ENCODE data around the gene CAPN11. TPM values are rescaled to one million over a fixed set of nuclear protein-coding genes. Genes with fewer than 3 reads are reported as not detected.
A peak's percentile ranks its signal among the peaks of the same experiment; 100 is the strongest.
"Not testable (repeated sequence)": the region's sequence is repeated elsewhere in the genome, so short reads cannot be mapped to it uniquely, and the experiment has no call there.

The CAPN11 gene
- total and polyA plus RNA-seq, 8 donors = 0.15 to 0.19 (median 0.18) TPM; not detected in 5

DNA sequence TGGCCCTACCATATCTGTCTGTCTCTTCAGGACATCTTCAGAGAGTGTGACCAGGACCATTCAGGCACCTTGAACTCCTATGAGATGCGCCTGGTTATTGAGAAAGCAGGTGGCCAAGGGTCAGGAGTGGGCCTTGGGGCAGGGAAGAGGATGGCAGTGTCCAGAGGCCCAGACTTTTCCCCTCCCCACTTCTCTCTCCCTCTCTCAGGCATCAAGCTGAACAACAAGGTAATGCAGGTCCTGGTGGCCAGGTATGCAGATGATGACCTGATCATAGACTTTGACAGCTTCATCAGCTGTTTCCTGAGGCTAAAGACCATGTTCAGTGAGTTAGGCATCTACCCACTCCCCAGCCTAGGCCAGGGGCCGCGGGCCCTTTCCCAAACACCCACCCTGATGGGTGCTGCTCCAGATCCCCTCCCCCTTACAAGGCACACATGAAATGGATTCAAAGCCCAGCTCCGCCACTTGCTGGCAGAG, 24.3 kb downstream of the CAPN11 start:
- peaks cover 0 to 4% (median 2%) of the 10 kb centered on the region in 4 donors for H3K4me1 ChIP-seq
- TF ChIP-seq POLR2A (IDR thresholded peaks at IDR 0.05) = no peak
- TF ChIP-seq POLR2AphosphoS5 (IDR thresholded peaks at IDR 0.05) = no peak
- no peak for TF ChIP-seq EP300 (IDR thresholded peaks at IDR 0.05)
- TF ChIP-seq, protein P1, sequence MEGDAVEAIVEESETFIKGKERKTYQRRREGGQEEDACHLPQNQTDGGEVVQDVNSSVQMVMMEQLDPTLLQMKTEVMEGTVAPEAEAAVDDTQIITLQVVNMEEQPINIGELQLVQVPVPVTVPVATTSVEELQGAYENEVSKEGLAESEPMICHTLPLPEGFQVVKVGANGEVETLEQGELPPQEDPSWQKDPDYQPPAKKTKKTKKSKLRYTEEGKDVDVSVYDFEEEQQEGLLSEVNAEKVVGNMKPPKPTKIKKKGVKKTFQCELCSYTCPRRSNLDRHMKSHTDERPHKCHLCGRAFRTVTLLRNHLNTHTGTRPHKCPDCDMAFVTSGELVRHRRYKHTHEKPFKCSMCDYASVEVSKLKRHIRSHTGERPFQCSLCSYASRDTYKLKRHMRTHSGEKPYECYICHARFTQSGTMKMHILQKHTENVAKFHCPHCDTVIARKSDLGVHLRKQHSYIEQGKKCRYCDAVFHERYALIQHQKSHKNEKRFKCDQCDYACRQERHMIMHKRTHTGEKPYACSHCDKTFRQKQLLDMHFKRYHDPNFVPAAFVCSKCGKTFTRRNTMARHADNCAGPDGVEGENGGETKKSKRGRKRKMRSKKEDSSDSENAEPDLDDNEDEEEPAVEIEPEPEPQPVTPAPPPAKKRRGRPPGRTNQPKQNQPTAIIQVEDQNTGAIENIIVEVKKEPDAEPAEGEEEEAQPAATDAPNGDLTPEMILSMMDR (IDR thresholded peaks at IDR 0.05) = no peak
- H3K27ac ChIP-seq = no peak overlapping the region
- no peak overlapping the region for H3K4me3 ChIP-seq
- WGBS, 5 donors = 91 to 98% (median 97%) methylated on average over 4 of the region's 4 CpGs
- H3K36me3 ChIP-seq = no peaks in the 10 kb centered on the region
- DNase-seq = no peak
- peaks cover 0 to 2% (median 0%) of the 10 kb centered on the region in 3 donors for H3K27me3 ChIP-seq
- intact Hi-C loops (cut with DNase I; ENCODE audit: low total_unique reads) = no loop called here
- no peaks in the 10 kb centered on the region for H3K9me3 ChIP-seq

DNA sequence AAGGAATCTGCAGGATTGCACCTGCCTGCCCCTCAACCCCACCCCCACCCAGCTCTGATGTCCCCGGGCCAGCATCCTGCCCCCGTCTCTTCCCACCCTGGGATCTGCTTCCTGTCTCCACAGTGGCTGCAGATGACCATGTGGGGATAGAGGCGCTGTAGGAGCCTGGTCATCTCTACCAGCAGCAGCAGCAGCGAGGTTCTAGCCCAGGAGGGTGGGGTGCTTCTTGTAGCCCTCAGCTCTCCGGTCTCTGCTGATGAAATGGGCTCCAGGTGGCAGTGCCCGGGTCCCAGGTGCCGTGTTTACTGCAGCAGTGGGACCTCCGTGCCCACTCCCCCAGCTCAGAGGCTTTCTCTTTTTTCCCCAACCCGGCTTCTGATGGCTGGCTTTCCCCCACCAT, 25.2 kb downstream of the CAPN11 start:
- Histone ChIP-seq H3K4me1 (peaks cover 0 to 4% (median 0%) of the 10 kb centered on the region in 4 donors), H3K4me3 (no peak overlapping the region), H3K36me3 (no peaks in the 10 kb centered on the region), H3K27me3 (peaks cover 0 to 2% (median 0%) of the 10 kb centered on the region in 3 donors), H3K9me3 (no peaks in the 10 kb centered on the region), H3K27ac (no peak overlapping the region)
- TF ChIP-seq POLR2A (IDR thresholded peaks at IDR 0.05) (no peak), EP300 (IDR thresholded peaks at IDR 0.05) (no peak), POLR2AphosphoS5 (IDR thresholded peaks at IDR 0.05) (no peak)
- TF ChIP-seq, protein P1 (IDR thresholded peaks at IDR 0.05) = no peak
- DNase-seq = no peak
- WGBS, 5 donors = 78 to 86% (median 81%) methylated on average over 8 to 9 of the region's 9 CpGs
- intact Hi-C loops (cut with DNase I; ENCODE audit: low total_unique reads) = no loop called here

DNA sequence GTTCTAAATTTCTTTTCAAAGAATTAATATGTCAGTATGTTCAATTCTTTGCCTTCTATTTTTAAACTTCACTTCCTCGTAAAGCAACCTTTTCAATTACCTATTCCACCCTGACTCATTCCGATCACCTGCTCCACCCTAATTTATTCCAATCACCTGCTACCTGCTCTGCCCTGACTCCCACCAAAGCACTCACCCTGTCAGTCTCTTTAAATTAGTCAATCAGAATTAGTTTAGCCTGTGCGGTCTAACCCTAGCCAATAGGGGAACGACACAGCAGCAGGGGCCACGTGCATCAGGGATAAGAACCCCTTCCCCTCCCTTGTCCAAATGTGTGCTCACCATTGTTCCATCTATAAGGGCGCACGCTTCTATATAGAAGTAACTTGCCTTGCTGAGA, 26.7 kb downstream of the CAPN11 start:
- WGBS, 5 donors = 47 to 64% (median 59%) methylated on average over 7 of the region's 7 CpGs

DNA sequence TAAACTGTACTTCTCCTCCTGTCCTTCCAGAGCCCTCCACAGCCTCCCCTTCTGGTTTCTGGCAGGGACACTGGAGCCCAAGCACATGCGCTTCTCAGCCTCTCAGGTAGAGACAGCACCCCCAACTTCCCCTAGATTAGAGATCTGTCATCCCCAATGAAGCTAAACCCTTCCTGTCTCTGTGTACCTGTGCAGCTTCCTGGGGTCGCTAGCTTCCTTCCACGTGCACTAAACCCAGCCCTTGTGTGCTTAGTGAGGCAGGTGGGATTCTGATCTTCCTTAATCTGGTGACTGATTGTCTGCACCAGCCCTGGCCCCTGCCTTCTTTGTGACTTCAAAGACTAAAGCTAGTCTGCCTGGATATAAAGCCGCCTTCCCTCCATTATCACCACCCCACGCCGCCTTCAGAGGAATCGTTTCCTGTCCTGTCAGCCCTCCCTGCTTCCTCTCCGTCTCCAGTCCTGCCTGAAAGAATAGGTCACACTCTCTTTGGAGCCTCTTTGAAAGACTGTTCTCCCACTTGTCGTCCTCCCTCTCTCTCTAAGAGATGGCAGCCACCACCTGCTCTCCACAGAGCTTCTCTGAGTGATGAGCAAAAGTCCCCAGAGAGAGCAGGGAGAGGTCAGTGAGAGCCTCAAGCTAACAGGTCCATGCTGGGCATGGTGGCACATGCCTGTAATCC, 27.5 kb downstream of the CAPN11 start:
- Histone ChIP-seq H3K27me3 (peaks cover 0 to 2% (median 0%) of the 10 kb centered on the region in 3 donors), H3K27ac (peak overlapping the region in 2 of 5 donors; percentile 1 to 11), H3K36me3 (no peaks in the 10 kb centered on the region), H3K4me1 (peaks cover 0 to 4% (median 0%) of the 10 kb centered on the region in 4 donors), H3K9me3 (no peaks in the 10 kb centered on the region), H3K4me3 (no peak overlapping the region)
- WGBS, 5 donors = 54 to 63% (median 55%) methylated on average over 9 of the region's 9 CpGs
- TF ChIP-seq, protein P1 (IDR thresholded peaks at IDR 0.05) = no peak
- no peak for TF ChIP-seq POLR2AphosphoS5 (IDR thresholded peaks at IDR 0.05)
- no peak for TF ChIP-seq EP300 (IDR thresholded peaks at IDR 0.05)
- TF ChIP-seq POLR2A (IDR thresholded peaks at IDR 0.05) = no peak
- intact Hi-C loops (cut with DNase I; ENCODE audit: low total_unique reads) = no loop called here
- peak in 1 of 2 donors; percentile 15 for DNase-seq

More for the DNA sequence above, 26.7 kb downstream of the CAPN11 start:
- H3K9me3 ChIP-seq; H3K4me3 ChIP-seq; H3K4me1 ChIP-seq; intact Hi-C loops (cut with DNase I; ENCODE audit: low total_unique reads); H3K36me3 ChIP-seq; H3K27me3 ChIP-seq: not testable (repeated sequence)
- peak overlapping the region in 1 of 5 donors; percentile 14 for H3K27ac ChIP-seq
- peak in 1 of 2 donors; percentile 69 for DNase-seq

DNA sequence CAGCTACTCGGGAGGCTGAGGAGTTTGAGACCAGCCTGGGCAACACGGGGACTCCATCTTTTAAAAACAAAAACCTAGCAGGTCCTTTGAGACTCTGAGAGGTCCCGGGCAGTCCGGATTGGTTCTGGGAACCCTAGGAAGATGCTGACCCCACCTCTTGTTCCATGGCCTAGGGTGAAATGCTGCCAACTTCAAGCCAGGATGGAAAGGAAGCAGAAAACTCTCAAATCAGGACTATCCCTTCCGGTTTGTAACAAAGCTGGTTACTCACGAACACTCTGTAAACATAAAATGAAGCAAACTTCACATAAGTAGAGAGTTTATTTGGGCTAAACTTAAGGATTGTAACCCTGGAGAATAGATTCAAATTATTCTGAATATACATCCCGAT, 28.0 kb downstream of the CAPN11 start:
- TF ChIP-seq POLR2AphosphoS5 (IDR thresholded peaks at IDR 0.05) (no peak), EP300 (IDR thresholded peaks at IDR 0.05) (no peak), POLR2A (IDR thresholded peaks at IDR 0.05) (no peak)
- TF ChIP-seq, protein P1 (IDR thresholded peaks at IDR 0.05) = no peak
- H3K27ac ChIP-seq = peak overlapping the region in 2 of 5 donors; percentile 1 to 11
- no peak overlapping the region for H3K4me3 ChIP-seq
- peaks cover 0 to 4% (median 0%) of the 10 kb centered on the region in 4 donors for H3K4me1 ChIP-seq
- intact Hi-C loops (cut with DNase I; ENCODE audit: low total_unique reads) = no loop called here
- no peaks in the 10 kb centered on the region for H3K36me3 ChIP-seq
- H3K9me3 ChIP-seq = no peaks in the 10 kb centered on the region
- peaks cover 0 to 2% (median 0%) of the 10 kb centered on the region in 3 donors for H3K27me3 ChIP-seq
- 74 to 85% (median 78%) methylated on average over 7 of the region's 7 CpGs for WGBS, 5 donors
- peak in 1 of 2 donors; percentile 6 for DNase-seq

Measured in stomach (tissue), 9 donors.